Adrenal gland (tissue), 12 donors: ENCODE data around the gene CCNL1. TPM values are rescaled to one million over a fixed set of nuclear protein-coding genes. Genes with fewer than 3 reads are reported as not detected.

ENCODE experiments used
- DNase-seq, 7 donors: peaks; one replicate each; pipeline ENCODE4 v3.0.0-alpha.2; 2019 to 2020
- H3K27ac ChIP-seq, 5 donors: fragments of 200-600 bp; sonication (generic) in 4 of 5; 1 replicate in 3 of 5; 2 replicates in 2 of 5; pipeline versions ENCODE4 v1.5.1 to v1.8.0; 2016 to 2020; ENCODE audit warnings: mild to moderate bottlenecking in 1 of 5
- H3K27me3 ChIP-seq: fragments of 200-600 bp; 2 replicates; pipeline ENCODE4 v1.8.0; 2021
- H3K36me3 ChIP-seq, 2 donors: fragments of 200-600 bp; replicated peaks in 1 of 2; 1 replicate in 1 of 2; 2 replicates in 1 of 2; pipeline versions ENCODE4 v1.5.1 to v1.8.0; 2018 to 2022
- H3K4me1 ChIP-seq, 2 donors: fragments of 200-600 bp; replicated peaks in 1 of 2; 1 replicate in 1 of 2; 2 replicates in 1 of 2; pipeline versions ENCODE4 v1.5.1 to v1.8.0; 2018 to 2021
- H3K4me3 ChIP-seq, 4 donors: fragments of 200-600 bp; sonication (generic) in 3 of 4; one replicate each; pipeline ENCODE4 v1.5.1; 2016 to 2018
- H3K9me3 ChIP-seq, 3 donors: fragments of 200-600 bp; sonication (generic) in 1 of 3; replicated peaks in 1 of 3; 1 replicate in 2 of 3; 2 replicates in 1 of 3; pipeline versions ENCODE4 v1.5.1 to v1.8.0; 2016 to 2021
- POLR2A ChIP-seq, 2 donors: fragments of 450-650 bp; IDR thresholded peaks; one replicate each; pipeline ENCODE4 v1.6.1; 2017; ENCODE audit warnings: antibody characterized with exemption in 2 of 2, mild to moderate bottlenecking in 2 of 2, moderate library complexity in 1 of 2
- WGBS, 4 donors: extraction: QIAGEN DNeasy Blood & Tissue Kit in 2 of 4; methylation state at CpG; one replicate each; pipeline versions ENCODE4 v1.1.5 to v1.1.7; 2013 to 2017; 5-methylcytosine and 5-hydroxymethylcytosine counted together
- intact Hi-C, 2 donors: fragments of 100-400 bp; cut with DNase I; formaldehyde crosslinking; loops; one replicate each; pipeline versions ENCODE4 v1.14.1 to v1.15.0; 2022 to 2023
- polyA plus RNA-seq, 3 donors: library from polyadenylated mRNA; stranded (reverse); fragments of 200-250 nt in 2 of 3; fragments of 350-450 nt in 1 of 3; fragmentation: Illumina TruSeq in 1 of 3; extraction: RNeasy Lipid Tissue Mini Kit (QIAGEN cat#74804) in 1 of 3; gene quantifications; one replicate each; pipeline ENCODE4 v1.2.3, GENCODE V29; 2013 to 2014
- total RNA-seq, 9 donors: library from RNA; depleted of rRNA in 4 of 9; stranded (reverse); fragments of >200 nt in 4 of 9; fragments of 120-200 nt in 1 of 9; fragmentation: NEBNext Ultra II Directional in 1 of 9; extraction: Animal tissue kit (Norgen Biotek cat#: 25700) in 1 of 9; gene quantifications; one replicate each; pipeline versions ENCODE4 v1.1.0 to v1.2.4, GENCODE V29; 2013 to 2023
- TF ChIP-seq, protein P1 (sequence below), 6 experiments: fragments of 450-650 bp in 4 of 6; fragments of 200-600 bp in 2 of 6; sonication (generic) in 1 of 6; IDR thresholded peaks; 1 replicate in 5 of 6; 2 replicates in 1 of 6; pipeline versions ENCODE4 v1.5.1 to v1.8.0; 2016 to 2021; ENCODE audit warnings: antibody characterized with exemption in 6 of 6, mild to moderate bottlenecking in 2 of 6, moderate library complexity in 1 of 6
- donor health status: healthy with polysubstance abuse.
- donor health status: Bipolar disorder and iron deficiency.
- donor health status: DM: yes; HTN: yes; CAD: no.
- donor health status: DM: no; HTN: no; CAD: no.
- donor health status: DM: no; HTN: no; CAD: no.
- donor health status: DM: yes; HTN: yes; CAD: no.

CCNL1 gene
- total and polyA plus RNA-seq, 12 donors: 50.1 to 223 (median 105) TPM

DNA sequence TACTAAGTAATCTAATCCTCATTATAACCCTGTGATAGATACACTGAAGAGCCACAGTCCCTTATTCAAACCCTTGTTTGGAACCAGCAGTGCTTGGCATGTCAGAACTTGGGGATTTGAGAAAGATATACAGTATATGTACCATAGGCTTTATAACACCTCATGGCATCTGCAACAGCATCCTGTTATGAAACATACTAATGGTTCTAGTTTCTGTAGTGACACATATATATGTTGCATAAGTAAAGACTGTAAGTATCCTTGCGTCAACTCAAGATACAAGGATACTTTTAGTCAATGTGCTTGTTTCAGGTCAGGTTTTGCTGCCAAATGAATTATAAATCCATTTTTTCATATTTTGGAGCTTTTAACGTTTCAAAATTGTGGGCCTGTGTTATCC is 58.5 kb downstream of the CCNL1 start:
- H3K27me3 ChIP-seq: no peaks in the 10 kb centered on the region
- H3K4me1 ChIP-seq: no peaks in the 10 kb centered on the region
- no peaks in the 10 kb centered on the region for H3K36me3 ChIP-seq
- TF ChIP-seq, protein P1, sequence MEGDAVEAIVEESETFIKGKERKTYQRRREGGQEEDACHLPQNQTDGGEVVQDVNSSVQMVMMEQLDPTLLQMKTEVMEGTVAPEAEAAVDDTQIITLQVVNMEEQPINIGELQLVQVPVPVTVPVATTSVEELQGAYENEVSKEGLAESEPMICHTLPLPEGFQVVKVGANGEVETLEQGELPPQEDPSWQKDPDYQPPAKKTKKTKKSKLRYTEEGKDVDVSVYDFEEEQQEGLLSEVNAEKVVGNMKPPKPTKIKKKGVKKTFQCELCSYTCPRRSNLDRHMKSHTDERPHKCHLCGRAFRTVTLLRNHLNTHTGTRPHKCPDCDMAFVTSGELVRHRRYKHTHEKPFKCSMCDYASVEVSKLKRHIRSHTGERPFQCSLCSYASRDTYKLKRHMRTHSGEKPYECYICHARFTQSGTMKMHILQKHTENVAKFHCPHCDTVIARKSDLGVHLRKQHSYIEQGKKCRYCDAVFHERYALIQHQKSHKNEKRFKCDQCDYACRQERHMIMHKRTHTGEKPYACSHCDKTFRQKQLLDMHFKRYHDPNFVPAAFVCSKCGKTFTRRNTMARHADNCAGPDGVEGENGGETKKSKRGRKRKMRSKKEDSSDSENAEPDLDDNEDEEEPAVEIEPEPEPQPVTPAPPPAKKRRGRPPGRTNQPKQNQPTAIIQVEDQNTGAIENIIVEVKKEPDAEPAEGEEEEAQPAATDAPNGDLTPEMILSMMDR (IDR thresholded peaks at IDR 0.05): no peak
- TF ChIP-seq POLR2A (IDR thresholded peaks at IDR 0.05): no peak
- intact Hi-C loops: no loop called here
- 80 to 95% (median 82%) methylated on average over 2 of the region's 2 CpGs for WGBS, 4 donors
- DNase-seq: no peak
- no peaks in the 10 kb centered on the region for H3K9me3 ChIP-seq
- no peak overlapping the region for H3K4me3 ChIP-seq
- no peak overlapping the region for H3K27ac ChIP-seq

DNA sequence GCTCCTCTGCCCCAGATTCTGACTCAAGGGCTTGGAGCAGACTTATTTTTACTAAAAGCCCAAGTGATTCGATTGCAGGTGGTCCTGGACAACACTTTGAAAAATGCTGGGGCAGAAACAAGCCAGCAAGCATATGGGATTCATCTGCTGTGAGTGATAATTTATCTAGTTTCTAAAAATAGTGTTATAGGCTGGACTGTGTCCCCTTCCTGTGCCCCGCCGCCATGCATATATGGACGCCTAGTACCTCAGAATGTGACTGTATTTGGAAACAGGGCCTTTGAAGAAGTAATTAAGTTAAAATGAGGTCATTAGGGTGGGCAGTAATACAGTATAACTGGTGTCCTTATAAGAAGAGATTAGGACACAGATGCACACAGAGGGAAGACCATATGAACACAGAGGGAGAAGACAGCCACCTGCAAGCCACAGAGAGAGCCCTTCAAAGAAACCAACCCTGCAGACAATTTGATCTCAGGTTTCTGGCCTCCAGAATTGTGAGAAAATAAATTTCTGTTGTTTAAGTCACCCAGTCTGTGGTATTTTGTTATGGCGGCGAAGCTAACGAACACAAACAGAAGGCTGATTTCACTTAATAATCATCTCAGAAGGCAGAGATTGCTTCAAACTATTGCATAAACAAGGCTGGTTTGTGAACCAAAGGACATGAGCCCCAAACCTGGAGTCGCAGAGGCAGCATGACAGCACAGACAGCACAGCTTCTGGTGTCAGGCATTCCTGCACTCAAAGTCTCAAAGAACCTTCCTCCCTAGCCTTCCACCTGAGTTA is 59.1 kb downstream of the CCNL1 start:
- TF ChIP-seq, protein P1 (IDR thresholded peaks at IDR 0.05): no peak
- TF ChIP-seq POLR2A (IDR thresholded peaks at IDR 0.05): no peak
- WGBS, 4 donors: 79 to 87% (median 84%) methylated on average over 8 of the region's 8 CpGs
- intact Hi-C loops: no loop called here
- no peak for DNase-seq
- no peak overlapping the region for H3K27ac ChIP-seq
- no peak overlapping the region for H3K4me3 ChIP-seq
- H3K27me3 ChIP-seq: no peaks in the 10 kb centered on the region
- H3K9me3 ChIP-seq: no peaks in the 10 kb centered on the region
- H3K36me3 ChIP-seq: no peaks in the 10 kb centered on the region
- no peaks in the 10 kb centered on the region for H3K4me1 ChIP-seq

DNA sequence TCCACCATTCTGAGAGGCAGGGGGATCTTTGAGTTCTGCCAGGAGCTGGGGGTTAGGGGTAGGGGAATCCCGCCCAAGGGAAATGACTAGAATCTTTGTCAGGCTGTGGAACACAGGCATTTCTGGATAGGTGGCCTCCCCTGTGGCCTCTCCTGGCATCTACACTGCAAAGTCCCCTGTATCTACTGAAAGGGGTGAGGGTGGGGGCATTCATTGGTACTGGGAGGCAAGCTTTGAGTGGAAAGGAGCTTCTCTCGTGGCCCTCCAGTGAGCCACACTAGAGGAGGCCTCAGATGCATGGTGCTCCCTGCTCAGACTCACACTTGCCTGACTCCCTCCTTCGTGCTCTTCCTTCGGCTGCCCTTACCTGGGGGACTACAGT is 59.9 kb downstream of the CCNL1 start:
- Histone ChIP-seq H3K9me3 (no peaks in the 10 kb centered on the region), H3K27me3 (no peaks in the 10 kb centered on the region), H3K36me3 (no peaks in the 10 kb centered on the region), H3K27ac (peak overlapping the region in 1 of 5 donors; percentile 56), H3K4me1 (no peaks in the 10 kb centered on the region), H3K4me3 (no peak overlapping the region)
- DNase-seq: no peak
- 90 to 100% (median 93%) methylated on average over 3 to 4 of the region's 4 CpGs for WGBS, 4 donors
- no peak for TF ChIP-seq POLR2A (IDR thresholded peaks at IDR 0.05)
- TF ChIP-seq, protein P1 (IDR thresholded peaks at IDR 0.05): no peak
- intact Hi-C loops: no loop called here

DNA sequence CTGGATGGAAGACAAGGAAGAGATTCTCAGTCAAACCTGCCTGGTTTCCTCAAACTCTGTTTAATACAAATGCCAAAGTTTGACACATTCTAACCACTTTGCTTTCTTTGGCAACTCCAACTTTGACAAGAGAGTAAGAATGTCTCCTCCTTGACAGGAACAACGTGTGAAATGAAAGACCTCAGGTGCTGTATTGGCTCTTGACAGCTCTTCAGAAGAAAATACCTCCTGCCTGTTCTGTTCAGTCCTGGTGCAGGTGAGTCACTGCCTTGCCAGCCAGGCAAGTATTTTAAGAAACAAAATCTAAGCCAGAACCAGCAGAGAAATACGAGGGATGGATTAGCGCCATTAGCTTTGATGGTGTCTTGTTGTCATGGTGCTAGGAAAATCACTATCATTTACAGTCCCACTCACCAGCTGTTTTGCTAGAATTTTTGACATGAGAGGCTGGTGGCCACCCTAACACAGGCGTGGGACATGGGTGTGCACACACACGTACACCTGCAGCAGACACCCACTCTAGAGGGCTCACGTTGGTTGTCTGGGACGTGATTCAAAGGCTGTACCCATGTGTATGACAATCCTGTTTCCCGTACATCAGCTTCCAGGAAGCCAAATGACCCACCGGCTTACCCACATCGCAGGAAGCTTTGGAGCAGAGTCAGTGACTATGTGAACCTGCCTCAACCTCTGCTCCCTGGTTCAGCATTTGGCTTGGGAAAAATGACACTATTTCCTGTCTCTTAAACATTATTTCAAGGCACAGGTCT is 60.4 kb downstream of the CCNL1 start:
- no peak overlapping the region for H3K4me3 ChIP-seq
- H3K27ac ChIP-seq: peak overlapping the region in 2 of 5 donors; percentile 2 to 56
- DNase-seq: no peak
- no peaks in the 10 kb centered on the region for H3K4me1 ChIP-seq
- TF ChIP-seq, protein P1 (IDR thresholded peaks at IDR 0.05): no peak
- no peak for TF ChIP-seq POLR2A (IDR thresholded peaks at IDR 0.05)
- no peaks in the 10 kb centered on the region for H3K36me3 ChIP-seq
- H3K27me3 ChIP-seq: no peaks in the 10 kb centered on the region
- H3K9me3 ChIP-seq: no peaks in the 10 kb centered on the region
- 72 to 81% (median 77%) methylated on average over 10 of the region's 10 CpGs for WGBS, 4 donors
- intact Hi-C loops: no loop called here
